ENCODE results near the gene USP38. TPM values are rescaled to one million over a fixed set of nuclear protein-coding genes. Genes with fewer than 3 reads are reported as not detected.
"Not testable (repeated sequence)": the region's sequence is repeated elsewhere in the genome, so short reads cannot be mapped to it uniquely, and the experiment has no call there.

Gene USP38
- total RNA-seq = 10 to 100 TPM; 24.1 to 42.5 (median 26.3) TPM

DNA sequence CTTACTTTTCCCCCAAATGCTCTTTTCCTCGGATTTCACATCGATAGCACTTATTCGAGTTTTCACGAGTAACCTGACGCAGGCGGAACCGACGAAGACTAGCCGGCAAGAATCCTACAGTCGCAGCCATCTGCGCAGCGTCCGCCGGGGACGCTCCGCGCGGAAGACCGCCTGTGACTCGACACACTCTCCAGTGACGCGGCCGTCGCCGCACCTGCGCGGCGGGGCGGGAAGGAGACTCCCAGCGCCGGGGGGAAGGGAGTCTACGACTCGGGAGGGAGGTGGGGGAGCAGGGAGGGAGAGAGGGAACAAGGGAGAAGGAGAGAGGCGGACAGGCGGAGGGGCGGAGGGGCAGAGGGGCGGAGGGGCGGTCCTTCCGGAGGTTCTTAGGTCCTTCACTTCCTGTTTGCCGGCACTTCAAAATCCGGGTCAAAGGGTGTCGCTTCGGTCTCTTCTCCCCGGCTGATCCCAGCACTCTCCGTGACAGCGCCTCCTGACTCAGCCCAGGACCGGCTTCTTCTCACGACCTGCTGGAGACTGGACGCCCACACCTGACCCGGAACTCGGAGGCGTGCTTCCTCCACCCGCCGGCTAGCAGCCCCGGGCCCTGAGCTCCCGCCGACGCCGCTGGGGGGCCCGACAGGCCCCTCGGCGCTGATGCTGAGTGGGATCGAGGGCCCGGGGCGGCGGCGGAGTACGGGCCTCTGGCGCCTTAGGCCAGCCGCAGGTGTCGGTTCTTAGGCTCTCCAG, at the start of gene USP38:
Gene USP38 (plus strand): TSS at position 415 of the 750 bp plus-strand sequence. CDS start 534 bp downstream, outside the sequence.
- ATAC-seq (ENCODE audit: low FRiP score) (peak; percentile 95), DNase-seq (ENCODE audit: low spot score) (peak; percentile 68)
- TF ChIP-seq, protein P1, sequence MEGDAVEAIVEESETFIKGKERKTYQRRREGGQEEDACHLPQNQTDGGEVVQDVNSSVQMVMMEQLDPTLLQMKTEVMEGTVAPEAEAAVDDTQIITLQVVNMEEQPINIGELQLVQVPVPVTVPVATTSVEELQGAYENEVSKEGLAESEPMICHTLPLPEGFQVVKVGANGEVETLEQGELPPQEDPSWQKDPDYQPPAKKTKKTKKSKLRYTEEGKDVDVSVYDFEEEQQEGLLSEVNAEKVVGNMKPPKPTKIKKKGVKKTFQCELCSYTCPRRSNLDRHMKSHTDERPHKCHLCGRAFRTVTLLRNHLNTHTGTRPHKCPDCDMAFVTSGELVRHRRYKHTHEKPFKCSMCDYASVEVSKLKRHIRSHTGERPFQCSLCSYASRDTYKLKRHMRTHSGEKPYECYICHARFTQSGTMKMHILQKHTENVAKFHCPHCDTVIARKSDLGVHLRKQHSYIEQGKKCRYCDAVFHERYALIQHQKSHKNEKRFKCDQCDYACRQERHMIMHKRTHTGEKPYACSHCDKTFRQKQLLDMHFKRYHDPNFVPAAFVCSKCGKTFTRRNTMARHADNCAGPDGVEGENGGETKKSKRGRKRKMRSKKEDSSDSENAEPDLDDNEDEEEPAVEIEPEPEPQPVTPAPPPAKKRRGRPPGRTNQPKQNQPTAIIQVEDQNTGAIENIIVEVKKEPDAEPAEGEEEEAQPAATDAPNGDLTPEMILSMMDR (IDR thresholded peaks at IDR 0.05) = no peak

DNA sequence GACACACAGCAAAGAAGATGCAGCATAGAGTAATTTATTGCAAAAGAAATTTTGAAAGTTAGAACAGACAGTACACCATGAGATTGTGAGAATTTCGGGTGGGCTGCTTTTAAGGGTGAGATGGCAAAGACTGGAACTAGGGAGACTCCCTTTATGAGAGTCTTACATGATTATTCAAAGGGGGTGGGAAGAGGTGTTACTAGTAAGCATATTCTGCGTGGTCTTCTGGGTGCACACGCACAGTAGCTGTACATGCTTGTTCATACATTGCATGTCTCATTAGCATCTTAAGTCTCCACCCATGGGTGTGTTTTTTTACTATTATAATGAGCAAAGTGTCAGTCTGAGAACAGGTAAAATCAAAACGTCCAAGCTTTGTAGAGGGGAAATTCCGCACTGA, 49.4 kb upstream of the USP38 start:
- DNase-seq (ENCODE audit: low spot score) (no peak), ATAC-seq (ENCODE audit: low FRiP score) (no peak)
- TF ChIP-seq, protein P1 (IDR thresholded peaks at IDR 0.05) = no peak

DNA sequence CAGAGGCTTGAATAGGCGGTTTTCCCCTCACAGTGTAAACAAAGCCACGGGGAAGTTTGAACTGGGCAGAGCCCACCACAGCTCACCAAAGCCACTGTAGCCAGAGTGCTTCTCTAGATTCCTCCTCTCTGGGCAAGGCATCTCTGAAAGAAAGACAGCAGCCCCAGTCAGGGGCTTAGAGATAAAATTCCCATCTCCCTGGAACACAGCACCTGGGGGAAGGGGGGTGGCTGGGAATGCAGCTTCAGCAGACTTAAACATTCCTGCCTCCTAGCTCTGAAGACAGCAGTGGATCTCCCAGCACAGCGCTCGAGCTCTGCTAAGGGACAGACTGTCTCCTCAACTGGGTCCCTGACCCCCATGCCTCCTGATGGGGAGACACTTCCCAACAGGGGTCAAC, 44.0 kb upstream of the USP38 start:
- DNase-seq (ENCODE audit: low spot score) = no peak
- no peak for ATAC-seq (ENCODE audit: low FRiP score)
- TF ChIP-seq, protein P1 (IDR thresholded peaks at IDR 0.05) = no peak

GRCh38 chr4:143148521-143148920, 36.2 kb upstream of the USP38 start:
- DNase-seq (ENCODE audit: low spot score) (no peak), ATAC-seq (ENCODE audit: low FRiP score) (no peak)

DNA sequence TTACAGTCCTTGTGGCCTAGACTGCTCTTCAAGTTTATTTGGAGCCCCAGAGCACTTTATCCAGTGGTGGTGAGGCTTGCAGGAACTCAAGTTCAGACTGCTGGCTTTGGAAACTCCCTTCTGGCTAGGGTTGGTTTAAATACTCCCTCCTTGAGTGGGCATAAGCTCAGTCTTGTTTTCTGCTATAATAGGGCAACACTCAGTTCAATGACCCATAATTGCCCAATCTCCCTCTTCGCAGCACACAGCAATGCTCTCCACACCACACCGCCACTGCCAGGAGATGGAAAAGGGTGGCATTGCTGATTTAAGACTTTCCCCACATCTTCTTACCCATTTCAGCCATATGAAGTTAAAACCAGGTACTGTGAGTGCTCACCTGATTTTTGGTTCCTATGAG, 27.9 kb upstream of the USP38 start:
- DNase-seq (ENCODE audit: low spot score) (no peak), ATAC-seq (ENCODE audit: low FRiP score) (no peak)
- TF ChIP-seq, protein P1 (IDR thresholded peaks at IDR 0.05) = no peak

More at GRCh38 chr4:143148521-143148920, 36.2 kb upstream of the USP38 start:
- TF ChIP-seq, protein P1 (IDR thresholded peaks at IDR 0.05) = no peak

DNA sequence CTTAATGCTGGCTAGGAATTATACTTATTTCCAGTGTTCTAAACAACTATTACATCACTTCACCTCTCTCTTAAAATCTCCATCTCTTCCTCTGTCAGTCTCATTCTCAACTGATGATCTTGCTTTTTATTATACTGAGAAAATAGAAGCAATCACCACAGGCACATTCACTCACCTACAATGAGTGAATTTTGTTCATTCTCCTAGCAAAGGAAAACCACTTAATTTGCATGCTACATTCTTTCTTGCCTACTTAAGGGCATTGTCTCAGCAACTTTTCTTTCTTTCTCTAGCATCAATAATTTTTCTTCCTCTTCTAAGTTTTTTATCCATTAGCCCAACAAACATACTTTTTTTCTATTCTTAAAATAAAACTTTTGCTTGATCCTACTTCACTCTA, 21.1 kb upstream of the USP38 start:
- TF ChIP-seq, protein P1 (IDR thresholded peaks at IDR 0.05) = no peak
- DNase-seq (ENCODE audit: low spot score) = no peak
- ATAC-seq (ENCODE audit: low FRiP score) = no peak

- not testable (repeated sequence) for ATAC-seq (ENCODE audit: low FRiP score); DNase-seq (ENCODE audit: low spot score)
Measured at GRCh38 chr4:143166722-143167121, 18.0 kb upstream of the USP38 start.
